Measurements from ENCODE around the gene GSTT4. TPM values are rescaled to one million over a fixed set of nuclear protein-coding genes. Genes with fewer than 3 reads are reported as not detected.

The GSTT4 gene
- total and polyA plus RNA-seq, 8 donors = not detected

- intact Hi-C loops (cut with DNase I; ENCODE audit: low total_unique reads) = loop anchor here (10.0 kb wide), 1 partner anchor 143 kb away; no protein-coding TSS in a partner anchor
- TF ChIP-seq POLR2A (IDR thresholded peaks at IDR 0.05) (no peak), POLR2AphosphoS5 (IDR thresholded peaks at IDR 0.05) (no peak)
- Histone ChIP-seq H3K9me3 (no peaks in the 10 kb centered on the region), H3K27me3 (no peaks in the 10 kb centered on the region), H3K27ac (peak overlapping the region; percentile 73 to 93 (median 87)), H3K4me1 (peaks cover 21 to 53% (median 39%) of the 10 kb centered on the region in 4 donors), H3K36me3 (no peaks in the 10 kb centered on the region), H3K4me3 (peak overlapping the region; percentile 81 to 97 (median 92))
- 0 to 2% (median 1%) methylated on average over 10 of the region's 10 CpGs for WGBS, 5 donors
- DNase-seq = peak in 1 of 2 donors; percentile 55
Measured at GRCh38 chr22:24011735-24012068, 6.4 kb upstream of the GSTT4 start.

GRCh38 chr22:24010018-24010391 lies 4.8 kb upstream of the GSTT4 start:
- no peak for DNase-seq
- WGBS, 5 donors = 89 to 96% (median 96%) methylated on average over 2 of the region's 2 CpGs
- Histone ChIP-seq H3K27me3 (no peaks in the 10 kb centered on the region), H3K27ac (peak overlapping the region in 2 of 5 donors; percentile 54 to 86), H3K4me1 (peaks cover 21 to 61% (median 42%) of the 10 kb centered on the region in 4 donors), H3K9me3 (no peaks in the 10 kb centered on the region), H3K4me3 (no peak overlapping the region), H3K36me3 (no peaks in the 10 kb centered on the region)
- no peak for TF ChIP-seq POLR2A (IDR thresholded peaks at IDR 0.05)
- intact Hi-C loops (cut with DNase I; ENCODE audit: low total_unique reads) = loop anchor here (10.0 kb wide), 1 partner anchor 145 kb away; no protein-coding TSS in a partner anchor

DNA sequence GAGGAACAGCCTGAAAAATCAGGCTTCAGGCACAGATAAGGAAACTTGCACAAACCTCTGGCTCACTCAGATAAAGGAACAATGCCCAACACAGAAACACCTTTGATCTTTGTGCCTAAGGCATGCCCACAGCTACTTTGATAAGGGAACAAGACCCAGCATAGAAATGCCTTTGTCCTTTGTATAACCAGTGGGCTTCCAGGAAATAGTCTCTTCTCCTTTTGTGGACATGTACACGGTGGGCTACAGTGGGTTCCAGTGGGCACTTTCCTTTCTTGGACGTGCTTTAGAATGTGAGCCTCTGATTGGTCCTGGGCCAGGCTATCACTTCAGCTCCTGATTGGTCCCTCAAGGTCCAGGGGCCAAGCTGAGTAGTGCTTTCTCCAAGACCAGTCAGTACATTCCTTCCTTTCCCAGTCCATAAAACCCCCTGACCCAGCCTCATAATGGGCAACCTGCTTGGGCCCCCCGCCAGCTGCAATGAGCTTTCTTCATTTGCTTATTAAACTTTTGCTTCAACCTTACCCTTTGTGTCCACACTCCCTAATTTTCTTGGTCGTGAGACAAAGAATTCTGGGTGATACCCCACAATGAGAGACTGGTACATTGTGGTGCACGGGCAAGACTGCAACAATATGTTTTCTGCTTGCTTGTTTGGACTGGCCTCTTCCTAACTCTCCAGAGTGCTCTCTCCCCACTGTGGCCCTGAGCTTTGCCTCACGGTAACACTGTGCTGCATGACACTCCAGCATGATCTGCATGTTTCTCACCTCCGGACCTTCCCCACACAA lies 4.2 kb upstream of the GSTT4 start:
- Histone ChIP-seq H3K4me1 (peaks cover 21 to 62% (median 42%) of the 10 kb centered on the region in 4 donors), H3K36me3 (no peaks in the 10 kb centered on the region), H3K9me3 (no peaks in the 10 kb centered on the region), H3K4me3 (no peak overlapping the region), H3K27me3 (no peaks in the 10 kb centered on the region), H3K27ac (peak overlapping the region; percentile 13 to 54 (median 16))
- intact Hi-C loops (cut with DNase I; ENCODE audit: low total_unique reads) = loop anchor here (5.0 to 10.0 kb wide), 2 partner anchors 72 to 145 kb away; no protein-coding TSS in a partner anchor
- 58 to 70% (median 60%) methylated on average over 7 of the region's 7 CpGs for WGBS, 5 donors
- peak in 1 of 3 donors; percentile 16 for TF ChIP-seq POLR2AphosphoS5 (IDR thresholded peaks at IDR 0.05)
- TF ChIP-seq EP300 (IDR thresholded peaks at IDR 0.05) = no peak
- DNase-seq = no peak

DNA sequence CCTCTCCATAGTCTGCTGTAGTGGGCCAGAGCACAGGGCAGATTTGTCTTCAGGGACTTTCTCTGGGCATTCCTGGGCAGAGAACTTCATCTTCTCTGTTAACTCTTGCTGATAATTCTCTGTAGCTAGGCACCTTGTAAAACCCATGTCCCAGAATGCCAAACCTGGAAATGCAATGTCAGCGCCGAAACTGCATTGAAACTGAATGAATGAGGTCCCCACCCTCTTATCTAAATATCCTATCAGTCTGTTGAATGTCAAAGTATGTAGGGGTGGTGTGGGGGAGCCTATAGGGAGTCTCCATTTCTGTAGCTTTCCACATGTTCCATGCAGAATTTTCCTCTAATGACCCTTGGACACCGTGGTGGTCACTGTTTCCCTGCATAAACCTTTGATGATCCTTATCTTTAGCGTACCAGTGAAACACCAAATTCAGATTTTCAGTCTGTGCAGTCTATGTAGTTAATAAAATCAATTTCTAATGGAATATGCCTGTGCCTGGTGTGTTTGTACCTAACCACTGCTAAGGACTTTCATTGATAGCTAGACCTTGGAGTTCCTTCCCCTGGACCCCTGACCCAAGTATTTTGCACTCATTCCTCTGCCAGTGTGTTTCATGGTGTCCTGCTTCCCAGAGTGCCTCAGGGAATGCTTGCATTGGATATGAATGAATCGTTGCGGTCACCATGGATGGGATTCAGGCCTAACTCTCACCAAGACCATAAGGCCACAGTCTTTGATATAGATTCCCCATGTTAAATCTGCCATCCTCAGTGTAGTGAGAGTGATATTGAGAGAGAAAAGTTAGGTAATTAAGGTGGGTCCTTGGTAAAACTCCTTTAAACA lies 3.4 kb upstream of the GSTT4 start:
- Histone ChIP-seq H3K4me1 (peaks cover 21 to 57% (median 39%) of the 10 kb centered on the region in 4 donors), H3K9me3 (no peaks in the 10 kb centered on the region), H3K36me3 (no peaks in the 10 kb centered on the region), H3K27ac (peak overlapping the region in 4 of 5 donors; percentile 13 to 54 (median 18)), H3K27me3 (no peaks in the 10 kb centered on the region), H3K4me3 (no peak overlapping the region)
- TF ChIP-seq CTCF (IDR thresholded peaks at IDR 0.05) (no peak), POLR2AphosphoS5 (IDR thresholded peaks at IDR 0.05) (no peak), EP300 (IDR thresholded peaks at IDR 0.05) (no peak), POLR2A (IDR thresholded peaks at IDR 0.05) (no peak)
- intact Hi-C loops (cut with DNase I; ENCODE audit: low total_unique reads) = loop anchor here (5.0 kb wide), 1 partner anchor 71 kb away; no protein-coding TSS in a partner anchor
- WGBS, 5 donors = 50 to 71% (median 58%) methylated on average over 6 of the region's 6 CpGs
- DNase-seq = no peak

GRCh38 chr22:24008022-24008283 lies 2.7 kb upstream of the GSTT4 start:
- intact Hi-C loops (cut with DNase I; ENCODE audit: low total_unique reads) = loop anchor here (5.0 kb wide), 1 partner anchor 71 kb away; no protein-coding TSS in a partner anchor
- Histone ChIP-seq H3K36me3 (no peaks in the 10 kb centered on the region), H3K4me3 (no peak overlapping the region), H3K4me1 (peaks cover 16 to 51% (median 32%) of the 10 kb centered on the region in 4 donors), H3K27ac (peak overlapping the region in 2 of 5 donors; percentile 16 to 54), H3K9me3 (no peaks in the 10 kb centered on the region), H3K27me3 (no peaks in the 10 kb centered on the region)
- no peak for DNase-seq
- 83 to 94% (median 93%) methylated on average over 1 of the region's 1 CpG for WGBS, 5 donors
- TF ChIP-seq CTCF (IDR thresholded peaks at IDR 0.05) = no peak

Data from stomach (tissue), 9 donors.